ENCODE measurements around the gene RNF11. TPM values are rescaled to one million over a fixed set of nuclear protein-coding genes. Genes with fewer than 3 reads are reported as not detected.
"Not testable (repeated sequence)": the region's sequence is repeated elsewhere in the genome, so short reads cannot be mapped to it uniquely, and the experiment has no call there.

Gene RNF11
- total RNA-seq, 6 experiments from 2014 or later: 114 to 147 (median 128) TPM

DNA sequence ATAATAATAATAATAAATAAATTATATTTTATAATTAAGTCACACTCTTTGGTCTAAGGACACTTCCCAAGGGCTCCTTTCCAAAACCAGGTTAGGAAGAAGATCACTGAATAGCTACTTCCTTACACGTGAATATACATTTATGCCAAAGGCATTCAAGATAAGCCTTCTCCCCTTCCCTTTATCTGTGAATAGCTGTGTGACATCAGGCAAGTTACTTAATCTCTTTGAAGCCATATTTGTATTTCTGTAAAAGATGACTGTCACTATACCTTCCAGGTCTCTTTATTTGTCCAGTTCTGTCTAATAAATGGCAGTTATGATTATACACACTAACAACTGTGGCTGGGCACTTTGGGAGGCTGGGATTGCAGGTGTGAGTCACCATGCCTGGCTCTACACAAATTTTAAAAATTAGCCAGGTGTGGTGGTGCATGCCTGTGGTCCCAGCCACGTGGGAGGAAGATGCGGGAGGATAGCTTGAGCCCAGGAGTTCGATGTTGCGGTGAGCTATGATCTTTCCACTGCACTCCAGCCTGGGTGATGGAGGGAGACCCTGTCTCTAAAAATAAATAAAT, 5.5 kb upstream of the RNF11 start:
- H3K9me3 Mint-ChIP-seq: no peaks in the 10 kb centered on the region
- no peaks in the 10 kb centered on the region for H3K36me3 Mint-ChIP-seq (ENCODE audit: low read depth)
- H3K4me1 Mint-ChIP-seq (ENCODE audit: low read depth): peaks cover 16% of the 10 kb centered on the region
- TF ChIP-seq CTCF (IDR thresholded peaks at IDR 0.05): no peak
- no peak overlapping the region for H3K4me3 Mint-ChIP-seq
- no peak for DNase-seq
- no peak overlapping the region for H3K27ac Mint-ChIP-seq
- H3K27me3 Mint-ChIP-seq (ENCODE audit: insufficient read depth): peaks cover 7% of the 10 kb centered on the region

DNA sequence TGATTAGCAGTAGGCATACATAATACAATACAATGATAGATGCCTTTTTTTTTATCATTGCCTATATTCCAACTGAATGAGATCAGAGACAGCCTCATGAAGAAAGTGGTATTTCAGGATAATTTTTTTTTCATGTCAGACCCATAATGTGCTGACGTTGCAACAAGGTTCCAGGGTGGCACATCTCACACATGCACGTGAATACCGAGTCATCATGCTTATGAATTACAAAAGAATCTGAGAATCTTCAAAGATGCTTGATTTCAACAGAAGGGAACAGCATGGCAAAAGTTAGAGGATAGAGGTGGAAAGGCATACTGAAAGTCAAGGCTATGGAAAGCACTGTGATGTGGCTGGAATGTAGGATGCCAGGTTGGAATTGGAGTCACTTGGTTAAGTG, 5.0 kb upstream of the RNF11 start:
- Mint-ChIP-seq H3K4me1 (ENCODE audit: low read depth) (peaks cover 19% of the 10 kb centered on the region), H3K36me3 (ENCODE audit: low read depth) (no peaks in the 10 kb centered on the region), H3K4me3 (no peak overlapping the region), H3K27ac (no peak overlapping the region), H3K9me3 (no peaks in the 10 kb centered on the region), H3K27me3 (ENCODE audit: insufficient read depth) (peaks cover 8% of the 10 kb centered on the region)
- no peak for TF ChIP-seq CTCF (IDR thresholded peaks at IDR 0.05)
- DNase-seq: no peak

DNA sequence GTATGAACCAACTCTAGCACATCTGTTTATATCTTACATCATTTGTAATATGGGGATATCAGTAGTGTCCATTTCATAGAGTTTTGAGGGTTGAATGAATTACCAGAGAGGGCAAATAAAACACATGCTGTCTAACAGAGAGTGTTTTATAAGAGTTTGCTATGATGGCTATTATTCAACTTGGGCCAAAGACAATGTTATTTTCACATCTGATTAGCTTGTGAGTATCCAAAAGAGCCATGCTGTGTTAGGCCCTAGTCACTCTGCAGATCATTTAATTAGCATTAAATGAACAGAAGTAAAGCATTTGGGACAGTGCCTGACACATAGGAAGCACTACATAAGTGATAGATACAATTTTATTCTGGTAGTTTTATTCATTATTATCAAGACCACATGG, 4.2 kb upstream of the RNF11 start:
- Mint-ChIP-seq H3K4me1 (ENCODE audit: low read depth) (peaks cover 19% of the 10 kb centered on the region), H3K9me3 (no peaks in the 10 kb centered on the region), H3K27ac (no peak overlapping the region), H3K27me3 (ENCODE audit: insufficient read depth) (peaks cover 8% of the 10 kb centered on the region), H3K4me3 (no peak overlapping the region), H3K36me3 (ENCODE audit: low read depth) (no peaks in the 10 kb centered on the region)
- no peak for DNase-seq
- no peak for TF ChIP-seq CTCF (IDR thresholded peaks at IDR 0.05)

- H3K36me3 Mint-ChIP-seq (ENCODE audit: low read depth); H3K9me3 Mint-ChIP-seq; H3K27ac Mint-ChIP-seq; H3K4me3 Mint-ChIP-seq; DNase-seq; H3K27me3 Mint-ChIP-seq (ENCODE audit: insufficient read depth): not testable (repeated sequence)
- H3K4me1 Mint-ChIP-seq (ENCODE audit: low read depth): peaks cover 19% of the 10 kb centered on the region
These were observed 1.8 kb upstream of the RNF11 start for GRCh38 chr1:51234236-51234635.

DNA sequence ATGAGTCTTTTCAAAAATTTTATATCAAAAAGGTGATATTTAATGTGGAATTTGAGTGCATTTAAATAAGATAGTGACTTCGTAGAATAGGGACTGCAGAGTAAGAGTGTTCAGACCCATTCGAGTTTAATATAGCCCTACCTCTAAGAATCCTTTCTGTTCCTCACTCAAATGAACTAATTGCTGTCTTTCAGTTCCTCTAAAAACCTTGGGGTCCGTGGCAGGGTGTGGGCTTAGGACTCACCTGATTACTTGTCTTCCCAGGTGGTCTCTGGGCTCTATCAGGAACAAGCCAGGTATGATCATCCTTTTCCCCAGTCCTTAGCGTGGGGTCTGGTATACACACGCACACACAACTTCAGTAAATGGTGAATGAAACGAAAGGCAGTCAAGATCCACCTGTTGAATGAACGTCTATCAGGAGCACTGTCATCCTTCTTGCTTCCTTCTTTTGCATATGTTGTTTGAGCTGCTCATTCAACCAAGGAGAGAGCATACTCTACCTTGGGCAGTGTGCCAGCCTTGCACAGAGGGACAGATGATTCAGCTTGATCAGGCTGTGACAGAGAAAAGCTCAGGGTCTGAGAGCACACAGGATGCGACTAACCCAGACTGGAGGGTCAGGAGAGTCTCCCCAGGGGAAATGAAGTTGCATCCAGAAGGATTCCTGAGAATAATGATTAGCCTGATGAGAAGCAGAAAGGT, 1.2 kb upstream of the RNF11 start:
- peak overlapping the region; percentile 90 for H3K27ac Mint-ChIP-seq
- peaks cover 19% of the 10 kb centered on the region for H3K4me1 Mint-ChIP-seq (ENCODE audit: low read depth)
- peak overlapping the region; percentile 90 for H3K4me3 Mint-ChIP-seq
- H3K36me3 Mint-ChIP-seq (ENCODE audit: low read depth): no peaks in the 10 kb centered on the region
- TF ChIP-seq CTCF (IDR thresholded peaks at IDR 0.05): no peak
- H3K27me3 Mint-ChIP-seq (ENCODE audit: insufficient read depth): peaks cover 4% of the 10 kb centered on the region
- no peaks in the 10 kb centered on the region for H3K9me3 Mint-ChIP-seq
- DNase-seq: peak; percentile 48

GRCh38 chr1:51236531-51237350, 668 bp downstream of the RNF11 start:
- Mint-ChIP-seq H3K9me3 (no peaks in the 10 kb centered on the region), H3K4me1 (ENCODE audit: low read depth) (peaks cover 21% of the 10 kb centered on the region), H3K27ac (no peak overlapping the region), H3K36me3 (ENCODE audit: low read depth) (no peaks in the 10 kb centered on the region), H3K27me3 (ENCODE audit: insufficient read depth) (peaks cover 4% of the 10 kb centered on the region), H3K4me3 (no peak overlapping the region)
- TF ChIP-seq CTCF (IDR thresholded peaks at IDR 0.05): no peak
- DNase-seq: peak; percentile 25
